GM19328 (cell line): ENCODE results near the gene NYAP2.

Experiments used
- ATAC-seq: cut with Tn5 transposase; IDR thresholded peaks from one replicate; pipeline ENCODE4 v1.9.1; 2021; ENCODE audit warnings: mild to moderate bottlenecking, moderate library complexity; ENCODE audit not compliant: unreplicated experiment

Gene NYAP2

GRCh38 chr2:225693259-225693658, 293.7 kb downstream of the NYAP2 start:
- no peak for ATAC-seq

GRCh38 chr2:225694664-225695063, 295.2 kb downstream of the NYAP2 start:
- ATAC-seq: no peak

GRCh38 chr2:225697936-225698335, 298.4 kb downstream of the NYAP2 start:
- ATAC-seq: no peak
